Panc1 (cell line): ENCODE results near the gene UNCX. TPM values are rescaled to one million over a fixed set of nuclear protein-coding genes. Genes with fewer than 3 reads are reported as not detected.

Experiments used
- ATAC-seq: fragments of 200-7000 bp; cut with Tn5 transposase; 2 replicates; pipeline ENCODE4 v1.9.1; 2020; ENCODE audit warnings: mild to moderate bottlenecking, moderate library complexity
- BruUV-seq: library from RNA; stranded (reverse); fragments of 400-500 nt; replicated peaks from 2 replicates; lab custom pipeline; 2021; lab: Mats Ljungman, UMichigan
- CTCF ChIA-PET: fragments of 300-600 bp; sonication (Branson Sonifier 250); formaldehyde crosslinking; loops from one replicate; lab custom pipeline; 2022; ENCODE audit warnings: antibody characterized with exemption; lab: Charles Lee
- POLR2A ChIA-PET: fragments of 300-600 bp; sonication (Branson Sonifier 250); formaldehyde crosslinking; loops from one replicate; lab custom pipeline; 2022; ENCODE audit warnings: antibody characterized with exemption; lab: Charles Lee
- DNase-seq: peaks from one replicate; pipeline ENCODE4 v3.0.0-alpha.2; 2010; ENCODE audit warnings: low read depth, low spot score
- H3K27ac ChIP-seq: 2 replicates; pipeline ENCODE4 v1.5.1; 2011; ENCODE audit warnings: mild to moderate bottlenecking, low read length, inconsistent platforms
- H3K27me3 ChIP-seq: fragments of 200-500 bp; sonication (Bioruptor generic); 2 replicates; pipeline ENCODE4 v1.6.0; 2014; ENCODE audit warnings: low read length, inconsistent platforms; ENCODE audit not compliant: control insufficient read depth, insufficient read depth
- H3K36me3 ChIP-seq: fragments of 200-500 bp; sonication (Bioruptor generic); 2 replicates; pipeline ENCODE4 v1.5.1; 2014; ENCODE audit warnings: inconsistent platforms, mild to moderate bottlenecking, low read length, moderate library complexity; ENCODE audit not compliant: control insufficient read depth, insufficient read depth
- H3K4me1 ChIP-seq: 2 replicates; pipeline ENCODE4 v1.5.1; 2011; ENCODE audit warnings: inconsistent platforms, mild to moderate bottlenecking, low read length, moderate library complexity; ENCODE audit not compliant: control insufficient read depth, insufficient read depth
- H3K4me3 ChIP-seq, 2 experiments: 2 replicates each; pipeline ENCODE4 v1.5.1; 2011 to 2012; ENCODE audit warnings: low read depth in 2 of 2, low read length in 2 of 2, mild to moderate bottlenecking in 2 of 2, inconsistent platforms in 1 of 2, moderate library complexity in 1 of 2
- H3K9me3 ChIP-seq: fragments of 200-500 bp; sonication (Bioruptor generic); 2 replicates; pipeline ENCODE4 v1.5.1; 2014; ENCODE audit warnings: low read depth, mild to moderate bottlenecking, inconsistent platforms, low read length, moderate library complexity; ENCODE audit not compliant: control insufficient read depth, insufficient read depth
- POLR2AphosphoS5 ChIP-seq: IDR thresholded peaks from 2 replicates; pipeline ENCODE4 v1.6.1; 2012; ENCODE audit warnings: mild to moderate bottlenecking, low read depth, low read length, moderate library complexity
- SIN3A ChIP-seq: IDR thresholded peaks from 2 replicates; pipeline ENCODE4 v1.6.1; 2012; ENCODE audit warnings: low read depth, mild to moderate bottlenecking, low read length, moderate library complexity, borderline replicate concordance; ENCODE audit not compliant: insufficient read depth
- TCF7L2 ChIP-seq: IDR thresholded peaks from 2 replicates; pipeline ENCODE4 v1.6.1; 2011; ENCODE audit warnings: mild to moderate bottlenecking, low read depth, low read length, inconsistent platforms
- in situ Hi-C: cut with HindIII; loops from 2 replicates; pipeline ENCODE4 v1.10.0; 2016; ENCODE audit warnings: low sequenced_read_pairs, low pct_unique_long_range_greater_than_20kb
- intact Hi-C: fragments of 100-400 bp; cut with micrococcal nuclease; formaldehyde crosslinking; loops from one replicate; pipeline ENCODE4 v1.10.0; 2022; ENCODE audit not compliant: unreplicated experiment
- total RNA-seq: library from RNA; stranded (reverse); gene quantifications from one replicate; pipeline ENCODE4 v1.2.1, GENCODE V29; 2021; ENCODE audit not compliant: unreplicated experiment
- TF ChIP-seq, protein P1 (sequence below), 2 experiments: IDR thresholded peaks; 2 replicates each; pipeline ENCODE4 v1.6.1; 2011 to 2012; ENCODE audit warnings: low read depth in 2 of 2, control low read depth in 1 of 2, low read length in 1 of 2, mild to moderate bottlenecking in 1 of 2, moderate library complexity in 1 of 2; ENCODE audit not compliant: insufficient read depth in 1 of 2
- TF ChIP-seq, protein P2 (sequence below): fragments of 450-650 bp; IDR thresholded peaks from 2 replicates; pipeline ENCODE4 v1.5.1; 2017; ENCODE audit warnings: mild to moderate bottlenecking

Gene UNCX
- total RNA-seq, 1 experiment from 2014 or later, result not detected

DNA sequence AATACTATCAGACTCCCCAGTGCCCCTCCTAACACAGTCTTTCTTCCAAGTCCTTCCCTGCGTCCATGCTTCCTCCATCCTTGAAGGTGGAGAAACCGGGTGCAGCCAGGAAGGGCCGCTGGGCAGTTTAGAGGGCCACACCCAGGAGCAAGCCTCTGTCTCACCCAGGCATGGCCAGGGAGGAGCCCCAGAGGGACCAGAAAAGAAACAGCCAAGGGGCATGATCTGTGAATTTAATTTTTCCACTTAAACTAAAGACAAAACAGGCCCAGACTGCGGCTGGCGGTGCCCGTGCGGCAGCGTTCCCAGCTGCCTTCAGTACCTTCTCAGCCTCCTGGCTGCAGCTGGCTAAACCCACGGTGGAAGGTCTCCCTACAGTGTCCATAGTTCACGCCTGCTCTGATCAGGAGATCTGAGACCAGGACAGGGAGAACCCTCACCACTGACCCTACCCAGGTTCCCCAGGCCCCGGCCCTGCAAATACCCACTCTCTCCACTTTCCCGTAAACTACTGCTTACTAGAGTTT lies 12.9 kb downstream of the UNCX start:
- no peaks in the 10 kb centered on the region for H3K36me3 ChIP-seq
- H3K4me3 ChIP-seq, result no peak overlapping the region
- in situ Hi-C loops (no loop called here), intact Hi-C loops (no loop called here)
- BruUV-seq, result no TSS peak
- H3K27me3 ChIP-seq, result peaks cover 7% of the 10 kb centered on the region; the same call in 1 of the 2 replicates
- CTCF ChIA-PET, result no interaction called here
- no peak for DNase-seq
- peak; percentile 22 for ATAC-seq
- no peak overlapping the region for H3K27ac ChIP-seq
- POLR2A ChIA-PET, result no interaction called here
- H3K9me3 ChIP-seq, result no peaks in the 10 kb centered on the region
- H3K4me1 ChIP-seq, result peaks cover 8% of the 10 kb centered on the region
- TF ChIP-seq, protein P1, sequence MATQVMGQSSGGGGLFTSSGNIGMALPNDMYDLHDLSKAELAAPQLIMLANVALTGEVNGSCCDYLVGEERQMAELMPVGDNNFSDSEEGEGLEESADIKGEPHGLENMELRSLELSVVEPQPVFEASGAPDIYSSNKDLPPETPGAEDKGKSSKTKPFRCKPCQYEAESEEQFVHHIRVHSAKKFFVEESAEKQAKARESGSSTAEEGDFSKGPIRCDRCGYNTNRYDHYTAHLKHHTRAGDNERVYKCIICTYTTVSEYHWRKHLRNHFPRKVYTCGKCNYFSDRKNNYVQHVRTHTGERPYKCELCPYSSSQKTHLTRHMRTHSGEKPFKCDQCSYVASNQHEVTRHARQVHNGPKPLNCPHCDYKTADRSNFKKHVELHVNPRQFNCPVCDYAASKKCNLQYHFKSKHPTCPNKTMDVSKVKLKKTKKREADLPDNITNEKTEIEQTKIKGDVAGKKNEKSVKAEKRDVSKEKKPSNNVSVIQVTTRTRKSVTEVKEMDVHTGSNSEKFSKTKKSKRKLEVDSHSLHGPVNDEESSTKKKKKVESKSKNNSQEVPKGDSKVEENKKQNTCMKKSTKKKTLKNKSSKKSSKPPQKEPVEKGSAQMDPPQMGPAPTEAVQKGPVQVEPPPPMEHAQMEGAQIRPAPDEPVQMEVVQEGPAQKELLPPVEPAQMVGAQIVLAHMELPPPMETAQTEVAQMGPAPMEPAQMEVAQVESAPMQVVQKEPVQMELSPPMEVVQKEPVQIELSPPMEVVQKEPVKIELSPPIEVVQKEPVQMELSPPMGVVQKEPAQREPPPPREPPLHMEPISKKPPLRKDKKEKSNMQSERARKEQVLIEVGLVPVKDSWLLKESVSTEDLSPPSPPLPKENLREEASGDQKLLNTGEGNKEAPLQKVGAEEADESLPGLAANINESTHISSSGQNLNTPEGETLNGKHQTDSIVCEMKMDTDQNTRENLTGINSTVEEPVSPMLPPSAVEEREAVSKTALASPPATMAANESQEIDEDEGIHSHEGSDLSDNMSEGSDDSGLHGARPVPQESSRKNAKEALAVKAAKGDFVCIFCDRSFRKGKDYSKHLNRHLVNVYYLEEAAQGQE (IDR thresholded peaks at IDR 0.05; ENCODE audit: insufficient read depth in 1 of 2, low read depth in 2 of 2, low read length in 1 of 2), result no peak
- TF ChIP-seq, protein P2, sequence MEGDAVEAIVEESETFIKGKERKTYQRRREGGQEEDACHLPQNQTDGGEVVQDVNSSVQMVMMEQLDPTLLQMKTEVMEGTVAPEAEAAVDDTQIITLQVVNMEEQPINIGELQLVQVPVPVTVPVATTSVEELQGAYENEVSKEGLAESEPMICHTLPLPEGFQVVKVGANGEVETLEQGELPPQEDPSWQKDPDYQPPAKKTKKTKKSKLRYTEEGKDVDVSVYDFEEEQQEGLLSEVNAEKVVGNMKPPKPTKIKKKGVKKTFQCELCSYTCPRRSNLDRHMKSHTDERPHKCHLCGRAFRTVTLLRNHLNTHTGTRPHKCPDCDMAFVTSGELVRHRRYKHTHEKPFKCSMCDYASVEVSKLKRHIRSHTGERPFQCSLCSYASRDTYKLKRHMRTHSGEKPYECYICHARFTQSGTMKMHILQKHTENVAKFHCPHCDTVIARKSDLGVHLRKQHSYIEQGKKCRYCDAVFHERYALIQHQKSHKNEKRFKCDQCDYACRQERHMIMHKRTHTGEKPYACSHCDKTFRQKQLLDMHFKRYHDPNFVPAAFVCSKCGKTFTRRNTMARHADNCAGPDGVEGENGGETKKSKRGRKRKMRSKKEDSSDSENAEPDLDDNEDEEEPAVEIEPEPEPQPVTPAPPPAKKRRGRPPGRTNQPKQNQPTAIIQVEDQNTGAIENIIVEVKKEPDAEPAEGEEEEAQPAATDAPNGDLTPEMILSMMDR, result no peak
- no peak for TF ChIP-seq SIN3A
- no peak for TF ChIP-seq TCF7L2
- no peak for TF ChIP-seq POLR2AphosphoS5

DNA sequence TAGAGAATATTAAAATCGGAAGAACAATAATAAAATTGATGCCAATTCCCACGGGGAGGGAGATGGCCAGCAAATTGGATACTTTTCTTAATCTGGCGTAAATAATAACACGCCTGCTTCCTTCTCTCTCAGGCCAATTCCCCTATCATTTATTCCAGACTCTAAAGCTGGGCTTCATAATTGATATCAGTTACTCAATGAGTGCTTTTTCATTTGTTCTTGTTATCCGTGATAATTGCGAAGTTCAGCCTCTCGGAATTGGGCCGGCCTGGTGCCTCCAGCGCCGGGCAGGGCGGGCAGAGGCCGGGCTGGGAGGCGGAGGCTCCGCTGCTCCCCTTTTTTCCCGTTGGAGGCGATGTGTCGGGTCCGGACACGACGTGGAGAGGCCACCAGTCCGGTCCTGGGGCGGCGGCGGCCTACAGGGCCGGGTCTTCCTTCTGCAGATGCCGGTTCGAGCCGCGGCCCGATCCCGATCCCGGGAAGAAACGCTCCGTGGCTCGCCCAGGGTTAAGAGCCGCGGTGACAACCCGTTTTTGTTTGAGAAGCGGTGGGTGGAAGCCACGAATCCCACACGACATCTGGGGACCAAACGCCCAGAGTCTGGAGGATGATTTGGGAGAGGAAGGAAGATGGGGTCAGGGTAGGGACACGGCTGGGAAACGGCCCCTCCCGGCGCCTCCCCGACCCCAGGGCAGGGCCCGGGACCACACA lies 13.6 kb downstream of the UNCX start:
- no peak for TF ChIP-seq TCF7L2
- TF ChIP-seq SIN3A, result no peak
- no peak for TF ChIP-seq POLR2AphosphoS5
- TF ChIP-seq, protein P2, result no peak
- TF ChIP-seq, protein P1 (IDR thresholded peaks at IDR 0.05; ENCODE audit: insufficient read depth in 1 of 2, low read depth in 2 of 2, low read length in 1 of 2), result no peak
- intact Hi-C loops, result no loop called here
- no TSS peak for BruUV-seq
- Histone ChIP-seq H3K9me3 (no peaks in the 10 kb centered on the region), H3K27ac (no peak overlapping the region), H3K36me3 (no peaks in the 10 kb centered on the region), H3K27me3 (peaks cover 5% of the 10 kb centered on the region; the same call in 1 of the 2 replicates), H3K4me1 (peaks cover 8% of the 10 kb centered on the region), H3K4me3 (no peak overlapping the region)
- ATAC-seq (no peak), DNase-seq (no peak)
- in situ Hi-C loops, result no loop called here
- CTCF ChIA-PET, result no interaction called here
- POLR2A ChIA-PET, result no interaction called here
